A673 (cell line): ENCODE results near the gene TPK1. TPM values are rescaled to one million over a fixed set of nuclear protein-coding genes. Genes with fewer than 3 reads are reported as not detected.

Experiments used
- BruUV-seq: library from RNA; stranded (reverse); fragments of 400-500 nt; replicated peaks from 2 replicates; lab custom pipeline; 2021; lab: Mats Ljungman, UMichigan
- CTCF ChIA-PET: fragments of 300-600 bp; sonication (Branson Sonifier 250); formaldehyde crosslinking; loops from one replicate; lab custom pipeline; 2022; ENCODE audit warnings: antibody characterized with exemption; lab: Charles Lee
- POLR2A ChIA-PET: fragments of 300-600 bp; sonication (Branson Sonifier 250); formaldehyde crosslinking; loops from one replicate; lab custom pipeline; 2022; ENCODE audit warnings: antibody characterized with exemption; ENCODE audit not compliant: low non-redundant PET; lab: Charles Lee
- DNase-seq: peaks from one replicate; pipeline ENCODE4 v3.0.0-alpha.2; 2015; ENCODE audit warnings: low spot score
- H3K27ac ChIP-seq: fragments of 200-600 bp; sonication (generic); 2 replicates; pipeline ENCODE4 v1.5.1; 2016; ENCODE audit warnings: mixed run types, low read depth, mild to moderate bottlenecking, mixed read lengths, antibody characterized with exemption, low read length; ENCODE audit not compliant: poor library complexity, severe bottlenecking
- H3K27me3 ChIP-seq: fragments of 200-600 bp; sonication (generic); replicated peaks from 2 replicates; pipeline ENCODE4 v1.6.1; 2017; ENCODE audit warnings: mixed run types, low read depth, mild to moderate bottlenecking, mixed read lengths, antibody characterized with exemption, low read length; ENCODE audit not compliant: insufficient read depth, poor library complexity
- H3K36me3 ChIP-seq: fragments of 200-600 bp; sonication (generic); 2 replicates; pipeline ENCODE4 v1.6.1; 2016; ENCODE audit warnings: mixed run types, mild to moderate bottlenecking, mixed read lengths, antibody characterized with exemption, low read length; ENCODE audit not compliant: insufficient read depth, poor library complexity, severe bottlenecking
- H3K4me1 ChIP-seq: fragments of 200-600 bp; sonication (generic); 2 replicates; pipeline ENCODE4 v1.6.1; 2017; ENCODE audit warnings: mixed run types, mild to moderate bottlenecking, mixed read lengths, antibody characterized with exemption, low read length; ENCODE audit not compliant: insufficient read depth, poor library complexity, severe bottlenecking
- H3K4me3 ChIP-seq: fragments of 200-600 bp; sonication (generic); 2 replicates; pipeline ENCODE4 v1.5.1; 2016; ENCODE audit warnings: low read depth, mixed run types, mild to moderate bottlenecking, mixed read lengths, low read length; ENCODE audit not compliant: poor library complexity, severe bottlenecking
- H3K9me3 ChIP-seq: fragments of 200-600 bp; sonication (generic); 2 replicates; pipeline ENCODE4 v1.6.1; 2016; ENCODE audit warnings: mixed run types, low read depth, mild to moderate bottlenecking, mixed read lengths, antibody characterized with exemption, low read length; ENCODE audit not compliant: poor library complexity, severe bottlenecking
- CTCF ChIP-seq: fragments of 300-800, 200-600 bp; sonication (generic); conservative IDR thresholded peaks from 2 replicates; pipeline ENCODE4 v1.5.1; 2017; ENCODE audit warnings: low read depth, mild to moderate bottlenecking, antibody characterized with exemption, low read length, moderate library complexity, mixed read lengths
- EZH2 ChIP-seq: fragments of 200-600 bp; sonication (generic); IDR thresholded peaks from 2 replicates; pipeline ENCODE4 v1.6.1; 2017; ENCODE audit warnings: borderline replicate concordance, low read depth, mild to moderate bottlenecking, mixed read lengths, antibody characterized with exemption, low read length; ENCODE audit not compliant: poor library complexity, severe bottlenecking
- intact Hi-C: fragments of 100-400 bp; cut with micrococcal nuclease; formaldehyde crosslinking; loops from one replicate; pipeline ENCODE4 v1.10.0; 2022; ENCODE audit not compliant: unreplicated experiment
- total RNA-seq: library from RNA; stranded (reverse); gene quantifications from 2 replicates; pipeline ENCODE4 v1.2.3, GENCODE V29; 2021

Gene TPK1
- total RNA-seq, 1 experiment from 2014 or later, result 3.5 TPM

- TF ChIP-seq EZH2 (no peak), CTCF (no peak)
- Histone ChIP-seq H3K4me1 (no peaks in the 10 kb centered on the region), H3K9me3 (no peaks in the 10 kb centered on the region), H3K36me3 (no peaks in the 10 kb centered on the region), H3K27ac (no peak overlapping the region), H3K4me3 (no peak overlapping the region), H3K27me3 (no peaks in the 10 kb centered on the region)
- intact Hi-C loops, result no loop called here
- POLR2A ChIA-PET, result no interaction called here
- no TSS peak for BruUV-seq
- CTCF ChIA-PET, result no interaction called here
- DNase-seq, result no peak
Observed at GRCh38 chr7:144653449-144653848, 182.4 kb downstream of the TPK1 start.

GRCh38 chr7:144650439-144650838 is 185.4 kb downstream of the TPK1 start:
- no peaks in the 10 kb centered on the region for H3K36me3 ChIP-seq
- no peak overlapping the region for H3K4me3 ChIP-seq
- no peaks in the 10 kb centered on the region for H3K4me1 ChIP-seq
- no peaks in the 10 kb centered on the region for H3K9me3 ChIP-seq
- H3K27ac ChIP-seq, result no peak overlapping the region
- TF ChIP-seq EZH2 (no peak), CTCF (no peak)
- DNase-seq, result no peak
- BruUV-seq, result no TSS peak
- intact Hi-C loops, result no loop called here
- ChIA-PET CTCF (no interaction called here), POLR2A (no interaction called here)
- H3K27me3 ChIP-seq, result no peaks in the 10 kb centered on the region

GRCh38 chr7:144649120-144649519 is 186.7 kb downstream of the TPK1 start:
- H3K36me3 ChIP-seq, result no peaks in the 10 kb centered on the region
- no peak overlapping the region for H3K27ac ChIP-seq
- H3K27me3 ChIP-seq, result no peaks in the 10 kb centered on the region
- TF ChIP-seq EZH2 (no peak), CTCF (no peak)
- no peak for DNase-seq
- BruUV-seq, result no TSS peak
- no peaks in the 10 kb centered on the region for H3K4me1 ChIP-seq
- intact Hi-C loops, result no loop called here
- no peaks in the 10 kb centered on the region for H3K9me3 ChIP-seq
- CTCF ChIA-PET, result no interaction called here
- H3K4me3 ChIP-seq, result no peak overlapping the region
- POLR2A ChIA-PET, result no interaction called here
